GM23248 (cell line): ENCODE measurements around the gene WWOX.

Experiments
- EZH2 ChIP-seq: fragments of 200-600 bp; sonication (generic); IDR thresholded peaks from 2 replicates; pipeline ENCODE4 v1.6.1; 2018; ENCODE audit warnings: antibody characterized with exemption, mild to moderate bottlenecking; ENCODE audit not compliant: insufficient read depth, poor library complexity, severe bottlenecking
- EZH2phosphoT487 ChIP-seq: fragments of 200-600 bp; sonication (generic); IDR thresholded peaks from 2 replicates; pipeline ENCODE4 v1.6.1; 2018; ENCODE audit warnings: antibody characterized with exemption, moderate library complexity, mild to moderate bottlenecking, low read depth; ENCODE audit not compliant: insufficient read depth

GRCh38 chr16:79156761-79157160, 1057.3 kb downstream of the WWOX start:
- no peak for TF ChIP-seq EZH2phosphoT487
- no peak for TF ChIP-seq EZH2
